ENCODE results near the gene SAMD4A. TPM values are rescaled to one million over a fixed set of nuclear protein-coding genes. Genes with fewer than 3 reads are reported as not detected.

Gene SAMD4A
- total RNA-seq, 1 experiment from 2014 or later = 9.6 TPM

- H3K23ac ChIP-seq (ENCODE audit: insufficient read length, low read depth, low read length) = no peak overlapping the region
- H4K5ac ChIP-seq (ENCODE audit: insufficient read length, low read depth, low read length) = no peak overlapping the region
- H3K79me2 ChIP-seq (ENCODE audit: insufficient read depth, low read length) = no peaks in the 10 kb centered on the region
- H2BK15ac ChIP-seq (ENCODE audit: low read depth, low read length) = no peak overlapping the region
- no peak overlapping the region for H3K4me3 Mint-ChIP-seq
- H3K9me3 Mint-ChIP-seq = no peaks in the 10 kb centered on the region
- H3K9ac ChIP-seq (ENCODE audit: extremely low read depth, insufficient read length, low read length) = no peak overlapping the region
- WGBS (ENCODE audit: extremely low coverage, insufficient read length, low lambda C conversion rate) = no CpG with 5 or more reads among the region's 4 CpGs
- H3K79me1 ChIP-seq (ENCODE audit: insufficient read depth, low read depth, low read length, poor library complexity, severe bottlenecking) = peaks cover 4% of the 10 kb centered on the region
- no peak overlapping the region for H2AFZ ChIP-seq (ENCODE audit: low read length)
- H3K4me2 ChIP-seq (ENCODE audit: insufficient read depth, insufficient read length, low read length) = no peak overlapping the region
- peaks cover 8 to 34% (median 30%) of the 10 kb centered on the region in 3 experiments; a peak in 6 of 7 replicates for H3K36me3 Mint-ChIP-seq (ENCODE audit: insufficient read depth in 1 of 3, low read depth in 3 of 3)
- no peaks in the 10 kb centered on the region for H3K9me3 ChIP-seq (ENCODE audit: control insufficient read depth, low read depth, low read length)
- no peak overlapping the region for H2BK120ac ChIP-seq (ENCODE audit: low read depth, low read length, poor library complexity, severe bottlenecking)
- no peaks in the 10 kb centered on the region for H3K4me1 ChIP-seq (ENCODE audit: insufficient read depth, low read length)
- H3K4ac ChIP-seq (ENCODE audit: low read depth, low read length) = no peak overlapping the region
- H3K4me1 Mint-ChIP-seq = no peaks in the 10 kb centered on the region
- H4K8ac ChIP-seq (replicated peaks; ENCODE audit: insufficient read length, low read depth, low read length) = no peak overlapping the region
- H4K20me1 ChIP-seq (ENCODE audit: control insufficient read depth, insufficient read depth, insufficient read length) = no peaks in the 10 kb centered on the region
- H3K27me3 ChIP-seq (ENCODE audit: insufficient read depth, low read length) = no peaks in the 10 kb centered on the region
- no peaks in the 10 kb centered on the region for H3K23me2 ChIP-seq (ENCODE audit: insufficient read length, low read depth, low read length, poor library complexity, severe bottlenecking)
- no peak overlapping the region for H2BK12ac ChIP-seq (ENCODE audit: insufficient read length, low read depth, low read length)
- no peak overlapping the region for H3K56ac ChIP-seq (ENCODE audit: insufficient read length, low read depth, low read length)
- no peak overlapping the region for H2BK5ac ChIP-seq (ENCODE audit: insufficient read length, low read length)
- no peak overlapping the region for H3T11ph ChIP-seq (ENCODE audit: low read length)
- no peak overlapping the region for H2BK20ac ChIP-seq (ENCODE audit: low read depth, low read length, poor library complexity, severe bottlenecking)
- no peaks in the 10 kb centered on the region for H3K27me3 Mint-ChIP-seq (ENCODE audit: low read depth)
- no peak overlapping the region for H3K27ac ChIP-seq (ENCODE audit: insufficient read length, low read depth, low read length)
- no peak overlapping the region for H3K18ac ChIP-seq (ENCODE audit: insufficient read length, low read depth, low read length)
- no peak overlapping the region for H3K27ac Mint-ChIP-seq
- DNase-seq = no peak
- no peak overlapping the region for H2AK5ac ChIP-seq (ENCODE audit: insufficient read length, low read length)
- H3K14ac ChIP-seq (ENCODE audit: insufficient read depth, low read length) = no peak overlapping the region
- TF ChIP-seq CTCF (conservative IDR thresholded peaks at IDR 0.05) = no peak
- no peak overlapping the region for H4K91ac ChIP-seq (ENCODE audit: insufficient read length, low read depth, low read length)
These were observed 42.5 kb upstream of the SAMD4A start for GRCh38 chr14:54524410-54524809.
